CD4-positive, alpha-beta T cell (primary cell): ENCODE results near the gene ARHGEF39. TPM values are rescaled to one million over a fixed set of nuclear protein-coding genes. Genes with fewer than 3 reads are reported as not detected.
A peak's percentile ranks its signal among the peaks of the same experiment; 100 is the strongest.

ENCODE experiments used
- ATAC-seq: fragments of 200-7000 bp; cut with Tn5 transposase; one replicate; pipeline ENCODE4 v1.10.0; 2022; ENCODE audit warnings: mild to moderate bottlenecking; ENCODE audit not compliant: poor library complexity
- CTCF ChIA-PET: fragments of 350-600 bp; sonication (Branson Sonifier 250); formaldehyde crosslinking; loops from one replicate; lab custom pipeline; 2021; ENCODE audit warnings: antibody characterized with exemption, inconsistent platforms; lab: Charles Lee
- POLR2A ChIA-PET: fragments of 350-600 bp; sonication (Branson Sonifier 250); formaldehyde crosslinking; loops from one replicate; lab custom pipeline; 2021; ENCODE audit warnings: antibody characterized with exemption, inconsistent platforms; lab: Charles Lee
- DNase-seq, 14 experiments: peaks; one replicate each; pipeline ENCODE4 v3.0.0-alpha.2; 2013 to 2020; ENCODE audit warnings: mixed read lengths in 2 of 14
- H3K27ac ChIP-seq, 2 donors: one replicate each; pipeline versions ENCODE4 v1.5.1 to v1.7.0; 2013; ENCODE audit warnings: low read length in 2 of 2, low read depth in 1 of 2, mild to moderate bottlenecking in 1 of 2
- H3K27me3 ChIP-seq, 2 experiments: 1 replicate in 1 of 2; 2 replicates in 1 of 2; pipeline versions ENCODE4 v1.6.1 to v1.7.0; 2013; ENCODE audit warnings: low read length in 2 of 2, control low read depth in 1 of 2, mild to moderate bottlenecking in 1 of 2, moderate library complexity in 1 of 2; ENCODE audit not compliant: insufficient read depth in 2 of 2, control insufficient read depth in 1 of 2
- H3K36me3 ChIP-seq: one replicate; pipeline ENCODE4 v1.6.1; 2013; ENCODE audit warnings: low read length, control low read depth; ENCODE audit not compliant: insufficient read depth
- H3K4me1 ChIP-seq: one replicate; pipeline ENCODE4 v1.6.1; 2013; ENCODE audit warnings: low read length, control low read depth; ENCODE audit not compliant: insufficient read depth
- H3K4me3 ChIP-seq: one replicate; pipeline ENCODE4 v1.5.1; 2013; ENCODE audit warnings: mild to moderate bottlenecking, low read length, moderate library complexity
- H3K9me3 ChIP-seq, 2 experiments: 1 replicate in 1 of 2; 2 replicates in 1 of 2; pipeline versions ENCODE4 v1.6.1 to v1.7.0; 2013; ENCODE audit warnings: low read length in 2 of 2, mild to moderate bottlenecking in 2 of 2, control low read depth in 1 of 2, moderate library complexity in 1 of 2; ENCODE audit not compliant: control insufficient read depth in 1 of 2, insufficient read depth in 1 of 2
- H3K27ac Mint-ChIP-seq: one replicate; pipeline ENCODE4 v1.8.0; 2020; ENCODE audit warnings: mixed read lengths
- H3K27me3 Mint-ChIP-seq: one replicate; pipeline ENCODE4 v1.8.0; 2021; ENCODE audit warnings: mixed read lengths
- H3K36me3 Mint-ChIP-seq: one replicate; pipeline ENCODE4 v1.8.0; 2021; ENCODE audit warnings: low read depth, mixed read lengths
- H3K4me1 Mint-ChIP-seq: one replicate; pipeline ENCODE4 v1.8.0; 2021; ENCODE audit warnings: low read depth, mixed read lengths
- H3K4me3 Mint-ChIP-seq: one replicate; pipeline ENCODE4 v1.8.0; 2020; ENCODE audit warnings: mild to moderate bottlenecking, mixed read lengths
- H3K9me3 Mint-ChIP-seq: one replicate; pipeline ENCODE4 v1.8.0; 2020; ENCODE audit warnings: mixed read lengths
- intact Hi-C, 2 experiments: fragments of 100-400 bp; cut with DNase I in 1 of 2; cut with micrococcal nuclease in 1 of 2; formaldehyde crosslinking; loops; one replicate each; pipeline versions ENCODE4 v1.15.1 to v1.9.0; 2023 to 2025; cut with DNase I, micrococcal nuclease
- total RNA-seq, 174 experiments: library from RNA in 2 of 174; stranded (reverse) in 2 of 174; gene quantifications; one replicate each; pipeline ENCODE4 v1.2.3 and lab custom pipeline; 2021 to 2026
- TF ChIP-seq, protein P1 (sequence below): fragments of 200-600 bp; IDR thresholded peaks from one replicate; pipeline ENCODE4 v1.8.0; 2022; ENCODE audit warnings: antibody characterized with exemption, mild to moderate bottlenecking

The ARHGEF39 gene
- total RNA-seq, 2 experiments from 2014 or later = 0.08 to 0.17 TPM

DNA sequence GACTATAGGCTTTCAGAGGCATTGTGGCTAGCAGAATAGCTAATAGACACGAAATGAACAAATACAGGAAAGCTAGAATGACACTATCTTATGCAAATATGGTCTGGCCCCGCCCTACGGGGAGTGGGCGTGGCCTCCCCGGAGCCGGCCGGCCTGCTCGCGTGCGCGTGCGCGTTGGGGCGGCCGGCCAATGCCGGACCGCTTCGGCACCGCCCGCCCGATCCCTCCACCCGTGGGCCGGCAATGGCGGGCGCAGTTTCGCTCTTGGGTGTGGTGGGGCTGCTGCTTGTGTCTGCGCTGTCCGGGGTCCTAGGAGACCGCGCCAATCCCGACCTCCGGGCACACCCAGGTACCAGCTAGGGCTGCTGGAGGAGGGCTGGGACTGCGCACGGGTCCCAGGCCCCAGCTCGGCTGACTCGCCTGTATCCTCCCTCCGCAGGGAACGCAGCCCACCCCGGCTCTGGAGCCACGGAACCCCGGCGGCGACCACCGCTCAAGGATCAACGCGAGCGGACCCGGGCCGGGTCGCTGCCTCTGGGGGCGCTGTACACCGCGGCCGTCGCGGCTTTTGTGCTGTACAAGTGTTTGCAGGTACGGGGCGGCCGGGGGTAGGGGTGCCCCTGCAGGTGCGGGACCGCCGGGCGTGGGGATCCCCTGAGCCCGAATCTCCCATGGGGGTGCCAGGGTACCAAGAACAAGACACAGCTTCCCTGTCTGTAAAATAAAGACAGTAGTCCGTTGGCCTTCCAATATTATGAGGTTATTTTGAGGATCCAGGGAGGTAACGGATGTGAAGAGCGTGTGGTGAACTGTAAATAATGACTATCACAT lies 6.6 kb downstream of the ARHGEF39 start, which contains the start of gene CCDC107:
Gene CCDC107, plus strand, starts transcription at position 156 of the 831 bp plus-strand sequence. Its CDS starts 88 bp downstream, at position 244.
- ChIA-PET POLR2A (interaction anchor here (0.6 to 5.1 kb wide), 24 partner anchors 11 to 587 kb away, joined by 3 to 175 read pairs (median 4); partner anchors contain the start of genes CREB3, GBA2, HINT2 and RGP1), CTCF (interaction anchor here (0.7 to 6.2 kb wide), 23 partner anchors 11 to 759 kb away, joined by 3 to 94 read pairs (median 5); partner anchors contain the start of genes CD72, CREB3, GBA2 and RGP1)
- peak within 1 kb of the TSS; percentile 99 to 100 for H3K27ac ChIP-seq
- H3K4me1 ChIP-seq = peaks cover 80% of the 10 kb centered on the region
- TF ChIP-seq, protein P1, sequence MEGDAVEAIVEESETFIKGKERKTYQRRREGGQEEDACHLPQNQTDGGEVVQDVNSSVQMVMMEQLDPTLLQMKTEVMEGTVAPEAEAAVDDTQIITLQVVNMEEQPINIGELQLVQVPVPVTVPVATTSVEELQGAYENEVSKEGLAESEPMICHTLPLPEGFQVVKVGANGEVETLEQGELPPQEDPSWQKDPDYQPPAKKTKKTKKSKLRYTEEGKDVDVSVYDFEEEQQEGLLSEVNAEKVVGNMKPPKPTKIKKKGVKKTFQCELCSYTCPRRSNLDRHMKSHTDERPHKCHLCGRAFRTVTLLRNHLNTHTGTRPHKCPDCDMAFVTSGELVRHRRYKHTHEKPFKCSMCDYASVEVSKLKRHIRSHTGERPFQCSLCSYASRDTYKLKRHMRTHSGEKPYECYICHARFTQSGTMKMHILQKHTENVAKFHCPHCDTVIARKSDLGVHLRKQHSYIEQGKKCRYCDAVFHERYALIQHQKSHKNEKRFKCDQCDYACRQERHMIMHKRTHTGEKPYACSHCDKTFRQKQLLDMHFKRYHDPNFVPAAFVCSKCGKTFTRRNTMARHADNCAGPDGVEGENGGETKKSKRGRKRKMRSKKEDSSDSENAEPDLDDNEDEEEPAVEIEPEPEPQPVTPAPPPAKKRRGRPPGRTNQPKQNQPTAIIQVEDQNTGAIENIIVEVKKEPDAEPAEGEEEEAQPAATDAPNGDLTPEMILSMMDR = peak; percentile 94
- Mint-ChIP-seq H3K27ac (peak within 1 kb of the TSS; percentile 100), H3K4me1 (peaks cover 76% of the 10 kb centered on the region), H3K9me3 (peaks cover 3% of the 10 kb centered on the region), H3K27me3 (peaks cover 8% of the 10 kb centered on the region), H3K4me3 (peak within 1 kb of the TSS; percentile 96), H3K36me3 (peaks cover 51% of the 10 kb centered on the region)
- H3K9me3 ChIP-seq = peaks cover 0 to 4% of the 10 kb centered on the region in 2 experiments
- ATAC-seq = peak; percentile 65
- peak; percentile 70 to 92 (median 80) for DNase-seq
- peak within 1 kb of the TSS; percentile 88 for H3K4me3 ChIP-seq
- no peaks in the 10 kb centered on the region for H3K27me3 ChIP-seq
- H3K36me3 ChIP-seq = peaks cover 16% of the 10 kb centered on the region
- intact Hi-C loops = loop anchor here (1.0 to 5.0 kb wide), 7 partner anchors 11 to 224 kb away; partner anchors contain the start of genes CD72 (in 2 of the 2), FAM221B (in 1 of the 2), TESK1 (in 1 of the 2) and TMEM8B (in 1 of the 2)

DNA sequence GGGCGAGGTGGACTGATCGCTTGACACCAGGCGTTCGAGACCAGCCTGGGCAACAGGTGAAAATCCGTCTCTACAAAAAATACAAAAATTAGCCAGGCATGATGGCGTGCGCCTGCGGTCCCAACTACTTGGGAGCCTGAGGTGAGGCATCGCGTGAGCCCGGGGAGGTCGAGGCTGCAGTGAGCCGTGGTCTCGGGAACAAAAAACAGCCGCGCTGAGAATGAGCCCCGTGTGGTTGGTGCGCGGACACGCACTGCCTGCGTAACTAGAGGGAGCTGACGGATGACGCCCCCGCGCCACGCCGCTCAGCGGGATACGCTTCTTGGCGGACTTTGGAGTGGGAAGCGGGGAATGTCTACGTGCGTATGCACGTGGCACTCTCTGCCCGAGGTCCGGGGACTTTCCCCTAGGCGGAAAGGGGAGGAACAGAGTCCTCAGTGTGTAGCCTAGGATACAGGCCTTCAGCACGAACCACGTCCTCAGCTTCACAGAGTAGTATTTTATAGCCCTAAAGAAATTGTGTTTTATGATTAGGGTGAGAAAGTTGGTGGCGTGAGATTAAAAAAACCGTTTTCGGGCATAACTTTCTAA lies 7.4 kb downstream of the ARHGEF39 start, which contains the start of gene RMRP:
Gene RMRP, minus strand, starts transcription at position 474 of the 591 bp plus-strand sequence.
- H3K36me3 ChIP-seq = peaks cover 16% of the 10 kb centered on the region
- ChIA-PET POLR2A (interaction anchor here (0.6 to 5.1 kb wide), 24 partner anchors 10 to 586 kb away, joined by 3 to 175 read pairs (median 4); partner anchors contain the start of genes CREB3, GBA2, HINT2 and RGP1), CTCF (interaction anchor here (0.7 to 6.2 kb wide), 22 partner anchors 10 to 758 kb away, joined by 3 to 94 read pairs (median 4); partner anchors contain the start of genes CD72, CREB3, GBA2 and RGP1)
- peak within 1 kb of the TSS; percentile 96 for H3K4me3 Mint-ChIP-seq
- intact Hi-C loops = loop anchor here (1.0 to 5.0 kb wide), 8 partner anchors 10 to 225 kb away; partner anchors contain the start of genes CD72 (in 2 of the 2), CREB3 (in 1 of the 2), FAM221B (in 1 of the 2) and TESK1 (in 1 of the 2)
- peak within 1 kb of the TSS; percentile 88 for H3K4me3 ChIP-seq
- H3K4me1 Mint-ChIP-seq = peaks cover 69% of the 10 kb centered on the region
- peaks cover 73% of the 10 kb centered on the region for H3K4me1 ChIP-seq
- peaks cover 3% of the 10 kb centered on the region for H3K9me3 Mint-ChIP-seq
- peak within 1 kb of the TSS; percentile 99 to 100 for H3K27ac ChIP-seq
- ATAC-seq (peak; percentile 75), DNase-seq (peak; percentile 63 to 97 (median 77))
- H3K27me3 Mint-ChIP-seq = peaks cover 8% of the 10 kb centered on the region
- peaks cover 51% of the 10 kb centered on the region for H3K36me3 Mint-ChIP-seq
- peak within 1 kb of the TSS; percentile 100 for H3K27ac Mint-ChIP-seq
- H3K9me3 ChIP-seq = peaks cover 0 to 4% of the 10 kb centered on the region in 2 experiments
- H3K27me3 ChIP-seq = no peaks in the 10 kb centered on the region
- TF ChIP-seq, protein P1 = no peak
